ENCODE results near the gene TM2D3.
A peak's percentile ranks its signal among the peaks of the same experiment; 100 is the strongest.

Gene TM2D3

GRCh38 chr15:101652098-101652785 lies at the start of gene TM2D3:
Gene TM2D3, minus strand, starts transcription at chr15:101652381. Its CDS starts 20 bp downstream, at chr15:101652361.
- DNase-seq, result peak; percentile 93 to 94

GRCh38 chr15:101698314-101698713 lies 46.1 kb upstream of the TM2D3 start:
- DNase-seq, result no peak

GRCh38 chr15:101697488-101697887 lies 45.3 kb upstream of the TM2D3 start:
- peak in 1 of 2 donors; percentile 19 for DNase-seq

- no peak for DNase-seq
Measured at GRCh38 chr15:101696829-101697228, 44.6 kb upstream of the TM2D3 start.

GRCh38 chr15:101694261-101694660 lies 42.1 kb upstream of the TM2D3 start:
- DNase-seq, result no peak

- DNase-seq, result no peak
Measured at GRCh38 chr15:101692801-101693598, 40.8 kb upstream of the TM2D3 start.

GRCh38 chr15:101689901-101690300 lies 37.7 kb upstream of the TM2D3 start:
- no peak for DNase-seq

GRCh38 chr15:101686718-101687117 lies 34.5 kb upstream of the TM2D3 start:
- no peak for DNase-seq

GRCh38 chr15:101684877-101685276 lies 32.7 kb upstream of the TM2D3 start:
- DNase-seq, result no peak

GRCh38 chr15:101684384-101684783 lies 32.2 kb upstream of the TM2D3 start:
- no peak for DNase-seq

- DNase-seq, result no peak
Measured at GRCh38 chr15:101679806-101680205, 27.6 kb upstream of the TM2D3 start.

- DNase-seq, result no peak
Measured at GRCh38 chr15:101676921-101677329, 24.7 kb upstream of the TM2D3 start.

- no peak for DNase-seq
Measured at GRCh38 chr15:101675796-101676582, 23.8 kb upstream of the TM2D3 start.

- DNase-seq, result no peak
Measured at GRCh38 chr15:101675015-101675414, 22.8 kb upstream of the TM2D3 start.

GRCh38 chr15:101672298-101672697 lies 20.1 kb upstream of the TM2D3 start:
- DNase-seq, result no peak

GRCh38 chr15:101669744-101670143 lies 17.6 kb upstream of the TM2D3 start:
- DNase-seq, result no peak

GRCh38 chr15:101667881-101668280 lies 15.7 kb upstream of the TM2D3 start:
- DNase-seq, result no peak

- DNase-seq, result no peak
Measured at GRCh38 chr15:101664303-101664913, 12.2 kb upstream of the TM2D3 start.

- no peak for DNase-seq
Measured at GRCh38 chr15:101662203-101662602, 10.0 kb upstream of the TM2D3 start.

- no peak for DNase-seq
Measured at GRCh38 chr15:101660005-101660404, 7.8 kb upstream of the TM2D3 start.

GRCh38 chr15:101657968-101658784 lies 6.0 kb upstream of the TM2D3 start:
- DNase-seq, result no peak

GRCh38 chr15:101657171-101657570 lies 5.0 kb upstream of the TM2D3 start:
- DNase-seq, result no peak

All from CD4-positive, alpha-beta T cell treated with Interleukin-4 for 1 hour (primary cell).